ENCODE results near the gene TAS2R13.

Gene TAS2R13

GRCh38 chr12:10867381-10867780 lies 42.0 kb downstream of the TAS2R13 start:
- DNase-seq: no peak

GRCh38 chr12:10863512-10864218 lies 45.7 kb downstream of the TAS2R13 start:
- peak; percentile 20 for DNase-seq

- peak; percentile 15 for DNase-seq
Measured at GRCh38 chr12:10861366-10861765, 48.0 kb downstream of the TAS2R13 start.

Data from fibroblast of skin of back (primary cell).